Astrocyte (in vitro differentiated cells and primary cell): ENCODE data around the gene WDR13.

Source experiments
- CTCF ChIP-seq: IDR thresholded peaks from 2 replicates; pipeline ENCODE4 v1.5.1; 2011; ENCODE audit warnings: low read depth, mild to moderate bottlenecking, inconsistent platforms, low read length, moderate library complexity; ENCODE audit not compliant: insufficient read depth
- EZH2 ChIP-seq: IDR thresholded peaks from 2 replicates; pipeline ENCODE4 v1.6.1; 2012; ENCODE audit warnings: mild to moderate bottlenecking, low read length, inconsistent platforms; ENCODE audit not compliant: insufficient read depth

DNA sequence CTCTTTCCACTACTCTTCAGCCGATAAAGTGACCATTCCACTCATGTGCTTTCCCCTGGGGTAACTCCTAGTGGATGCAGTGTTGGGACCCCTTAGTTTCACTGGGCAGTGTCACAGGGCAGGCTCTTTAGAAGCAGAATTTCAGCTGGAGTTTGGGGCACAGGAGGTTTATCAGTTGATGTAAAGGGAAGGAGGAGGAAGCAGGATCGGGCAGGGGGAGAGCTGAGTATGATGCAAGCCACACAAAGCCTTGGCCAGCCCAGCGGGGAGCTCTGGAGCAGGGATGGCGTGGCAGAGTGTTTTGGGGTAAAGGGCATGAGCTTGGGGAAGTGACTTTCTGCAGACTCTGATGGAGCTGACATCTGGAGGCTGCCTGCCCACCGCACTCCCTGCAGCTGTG is 19.3 kb downstream of the WDR13 start:
- TF ChIP-seq CTCF (no peak), EZH2 (no peak)
